Spinal cord (tissue), 10 donors: Measurements from ENCODE around the gene TCFL5. TPM values are rescaled to one million over a fixed set of nuclear protein-coding genes. Genes with fewer than 3 reads are reported as not detected.
A peak's percentile ranks its signal among the peaks of the same experiment; 100 is the strongest.

Source experiments
- DNase-seq, 6 donors: peaks; one replicate each; pipeline versions ENCODE4 v3.0.0 to v3.0.0-alpha.2; 2013 to 2015; ENCODE audit warnings: low spot score in 6 of 6, low read depth in 4 of 6
- H3K27ac ChIP-seq: one replicate; pipeline ENCODE4 v1.5.1; 2013; ENCODE audit warnings: low read depth, low read length, control low read depth
- H3K27me3 ChIP-seq: one replicate; pipeline ENCODE4 v1.6.1; 2013; ENCODE audit warnings: low read length; ENCODE audit not compliant: control insufficient read depth, insufficient read depth
- H3K36me3 ChIP-seq: one replicate; pipeline ENCODE4 v1.6.1; 2013; ENCODE audit warnings: low read length; ENCODE audit not compliant: control insufficient read depth, insufficient read depth
- H3K4me1 ChIP-seq: one replicate; pipeline ENCODE4 v1.6.1; 2013; ENCODE audit warnings: low read length; ENCODE audit not compliant: control insufficient read depth, insufficient read depth
- H3K4me3 ChIP-seq: one replicate; pipeline ENCODE4 v1.5.1; 2013; ENCODE audit warnings: low read depth, low read length, control low read depth
- H3K9me3 ChIP-seq: one replicate; pipeline ENCODE4 v1.6.1; 2013; ENCODE audit warnings: low read length; ENCODE audit not compliant: control insufficient read depth, insufficient read depth
- WGBS: methylation state at CpG from one replicate; pipeline ENCODE4 v1.1.5; 2013; ENCODE audit warnings: missing lambda C conversion rate; ENCODE audit not compliant: insufficient coverage; 5-methylcytosine and 5-hydroxymethylcytosine counted together
- polyA plus RNA-seq, 2 donors: library from polyadenylated mRNA; unstranded; fragments of 120-200 nt; gene quantifications; one replicate each; pipeline ENCODE4 v1.2.1, GENCODE V29; 2013; ENCODE audit not compliant: insufficient read length in 2 of 2
- total RNA-seq, 2 donors: library from RNA; depleted of rRNA in 1 of 2; stranded (reverse); fragments of 120-200 nt in 1 of 2; fragments of >200 nt in 1 of 2; gene quantifications; one replicate each; pipeline versions ENCODE4 v1.2.3 to v1.2.4, GENCODE V29; 2013 to 2014
- donor health status: healthy.

TCFL5 gene
- total and polyA plus RNA-seq, 4 donors = 12.3 to 16.3 (median 14.3) TPM

GRCh38 chr20:62806383-62807050 lies 55.1 kb downstream of the TCFL5 start:
- peaks cover 49% of the 10 kb centered on the region for H3K4me1 ChIP-seq
- no peaks in the 10 kb centered on the region for H3K27me3 ChIP-seq
- H3K27ac ChIP-seq = no peak overlapping the region
- H3K4me3 ChIP-seq = peak overlapping the region; percentile 45
- WGBS = 78% methylated on average over 10 of the region's 11 CpGs
- H3K9me3 ChIP-seq = no peaks in the 10 kb centered on the region
- H3K36me3 ChIP-seq = peaks cover 66% of the 10 kb centered on the region
- no peak for DNase-seq

GRCh38 chr20:62805711-62806382 lies 55.8 kb downstream of the TCFL5 start:
- H3K4me3 ChIP-seq = peak overlapping the region; percentile 45
- no peaks in the 10 kb centered on the region for H3K9me3 ChIP-seq
- H3K27me3 ChIP-seq = no peaks in the 10 kb centered on the region
- 29% methylated on average over 22 of the region's 25 CpGs for WGBS
- H3K4me1 ChIP-seq = peaks cover 49% of the 10 kb centered on the region
- DNase-seq = no peak
- H3K27ac ChIP-seq = no peak overlapping the region
- peaks cover 66% of the 10 kb centered on the region for H3K36me3 ChIP-seq

GRCh38 chr20:62805155-62805710 lies 56.4 kb downstream of the TCFL5 start:
- Histone ChIP-seq H3K4me1 (peaks cover 49% of the 10 kb centered on the region), H3K27ac (no peak overlapping the region), H3K9me3 (no peaks in the 10 kb centered on the region), H3K4me3 (peak overlapping the region; percentile 55), H3K36me3 (peaks cover 65% of the 10 kb centered on the region), H3K27me3 (no peaks in the 10 kb centered on the region)
- DNase-seq = no peak
- WGBS = 0% methylated on average over 54 of the region's 58 CpGs

GRCh38 chr20:62804627-62805154 lies 56.9 kb downstream of the TCFL5 start, which contains the start of gene OGFR:
OGFR (plus strand) TSS chr20:62804835; CDS start chr20:62804860, 25 bp downstream.
- Histone ChIP-seq H3K4me3 (peak within 1 kb of the TSS; percentile 55), H3K27me3 (no peaks in the 10 kb centered on the region), H3K9me3 (no peaks in the 10 kb centered on the region), H3K36me3 (peaks cover 65% of the 10 kb centered on the region), H3K4me1 (peaks cover 49% of the 10 kb centered on the region), H3K27ac (peak within 1 kb of the TSS; percentile 45)
- DNase-seq = peak in 2 of 6 donors; percentile 87 to 89
- WGBS = under 1% methylated on average over 63 of the region's 77 CpGs

- Histone ChIP-seq H3K4me3 (peak overlapping the region; percentile 35), H3K27ac (peak overlapping the region; percentile 45), H3K4me1 (peaks cover 49% of the 10 kb centered on the region), H3K36me3 (peaks cover 65% of the 10 kb centered on the region), H3K27me3 (no peaks in the 10 kb centered on the region), H3K9me3 (no peaks in the 10 kb centered on the region)
- 17% methylated on average over 10 of the region's 25 CpGs for WGBS
- peak in 1 of 6 donors; percentile 44 for DNase-seq
Measured at GRCh38 chr20:62804021-62804626, 57.5 kb downstream of the TCFL5 start.

DNA sequence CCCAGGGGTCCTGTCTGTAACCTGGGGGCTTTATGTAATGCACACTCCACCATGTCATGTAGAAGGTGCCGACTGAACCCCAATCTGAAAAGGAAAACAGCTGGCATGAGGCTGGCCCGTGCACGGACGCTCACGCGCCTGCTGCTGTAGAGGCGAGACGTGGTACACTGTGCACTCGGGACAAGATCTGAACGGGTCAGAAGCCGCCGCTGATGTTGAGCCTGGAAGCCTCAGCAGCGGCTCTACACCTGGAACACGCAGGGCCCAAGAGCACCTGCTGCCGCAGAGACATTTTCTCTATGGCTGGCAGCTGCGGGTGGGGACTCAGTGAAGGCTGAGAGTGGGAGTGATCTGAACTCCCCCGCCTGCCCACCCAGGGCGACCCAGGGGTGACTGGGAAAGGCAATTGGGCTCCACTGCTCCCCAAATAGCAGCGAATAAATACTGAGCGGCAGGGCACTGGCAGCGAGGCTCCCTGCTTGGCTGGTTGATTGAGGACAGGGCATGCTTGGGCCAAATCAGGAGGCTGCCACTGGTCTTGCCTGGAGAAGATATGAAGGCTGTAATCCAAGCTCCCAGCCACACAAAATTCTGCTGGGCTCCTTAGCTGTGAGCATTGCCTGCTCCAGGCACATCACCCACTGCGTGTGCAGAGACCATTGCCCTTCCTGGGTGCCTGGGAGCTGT lies 59.5 kb downstream of the TCFL5 start:
- peaks cover 43% of the 10 kb centered on the region for H3K4me1 ChIP-seq
- H3K36me3 ChIP-seq = peaks cover 68% of the 10 kb centered on the region
- no peaks in the 10 kb centered on the region for H3K9me3 ChIP-seq
- no peak overlapping the region for H3K4me3 ChIP-seq
- H3K27me3 ChIP-seq = no peaks in the 10 kb centered on the region
- DNase-seq = no peak
- WGBS = 83% methylated on average over 21 of the region's 22 CpGs
- no peak overlapping the region for H3K27ac ChIP-seq

DNA sequence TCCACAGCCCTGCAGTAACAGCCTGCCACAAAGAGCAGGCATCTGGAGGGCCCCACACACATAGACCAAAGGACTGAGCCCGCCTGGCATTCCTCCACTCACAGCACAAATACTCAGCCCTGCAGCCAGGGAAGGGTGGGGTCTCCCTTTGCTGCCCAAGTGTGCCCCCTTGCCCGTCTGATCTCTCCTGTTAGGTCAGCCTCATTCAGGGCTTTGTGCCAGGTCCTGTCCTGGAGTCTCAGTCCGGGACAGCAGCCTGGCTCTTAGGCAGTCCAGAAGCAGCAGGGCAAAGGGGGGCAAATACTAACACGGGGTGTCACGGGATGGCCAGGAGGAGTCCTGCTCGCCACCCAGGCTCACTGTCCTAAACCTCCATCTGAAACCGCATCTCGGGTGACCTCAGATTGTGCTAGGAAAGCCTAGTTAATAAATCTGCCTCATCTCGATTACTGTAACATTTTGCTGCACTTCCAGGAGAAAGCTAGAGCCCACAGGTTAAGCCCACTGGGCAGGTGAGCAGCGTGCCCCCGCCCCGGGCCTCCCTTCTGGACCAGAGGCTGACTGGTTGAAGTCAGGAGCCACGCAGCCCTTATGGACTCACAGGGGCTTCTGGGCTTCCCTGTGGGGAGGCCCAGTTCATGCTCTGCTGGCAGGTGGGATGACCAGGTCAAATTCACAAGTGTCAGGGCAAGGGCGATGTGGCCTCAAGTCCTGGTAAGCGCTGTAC lies 60.2 kb downstream of the TCFL5 start:
- Histone ChIP-seq H3K4me3 (no peak overlapping the region), H3K9me3 (no peaks in the 10 kb centered on the region)

DNA sequence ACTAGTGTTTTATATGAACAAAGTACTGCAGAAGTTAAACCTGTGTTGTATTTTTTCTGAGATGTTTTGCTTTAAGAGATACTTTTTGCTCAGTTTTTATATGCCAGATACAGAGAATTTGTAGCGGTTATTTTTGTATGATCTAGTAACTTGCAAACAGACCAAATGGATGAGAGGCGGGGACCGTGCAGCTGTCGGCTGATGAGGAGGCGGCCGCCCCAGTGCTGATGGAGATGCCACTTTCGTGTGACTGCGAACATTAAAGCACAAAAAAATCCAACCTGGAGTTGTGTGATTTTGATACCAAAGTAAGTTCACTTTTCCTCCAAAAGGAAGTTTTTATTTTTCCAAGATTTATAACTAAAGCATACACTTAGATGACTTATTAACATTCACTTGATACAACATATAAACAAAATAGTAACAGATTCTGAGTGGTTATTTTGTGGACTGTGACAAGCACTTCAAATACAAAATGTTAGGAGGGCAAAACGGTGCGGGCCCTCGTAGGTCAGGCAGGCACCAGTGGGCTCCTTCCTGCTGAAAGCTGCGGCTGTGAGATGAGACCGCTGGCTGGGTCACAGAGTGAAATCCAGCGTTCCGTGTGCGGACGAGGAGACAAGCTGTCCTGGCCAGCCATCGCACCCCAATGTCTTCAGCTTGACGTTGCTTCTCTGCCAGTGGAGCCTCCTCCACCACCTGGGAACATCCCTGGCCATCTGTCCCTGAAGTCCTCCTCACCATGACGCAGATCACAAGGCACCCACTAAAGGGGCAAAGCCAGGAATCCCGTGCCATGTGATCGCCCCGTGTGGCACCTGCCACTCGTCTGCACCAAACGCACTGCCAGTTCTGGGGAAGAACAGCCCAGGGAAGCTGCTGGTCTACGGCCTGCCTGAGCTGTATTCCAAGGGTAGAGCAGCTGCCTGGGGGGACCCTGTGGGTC lies 61.0 kb downstream of the TCFL5 start:
- Histone ChIP-seq H3K9me3 (no peaks in the 10 kb centered on the region), H3K27me3 (no peaks in the 10 kb centered on the region), H3K4me1 (peaks cover 36% of the 10 kb centered on the region), H3K36me3 (peaks cover 55% of the 10 kb centered on the region), H3K27ac (no peak overlapping the region), H3K4me3 (no peak overlapping the region)
- DNase-seq = no peak
- 80% methylated on average over 21 of the region's 26 CpGs for WGBS

More for the DNA sequence above, 60.2 kb downstream of the TCFL5 start:
- no peak for DNase-seq
- Histone ChIP-seq H3K4me1 (peaks cover 40% of the 10 kb centered on the region), H3K27me3 (no peaks in the 10 kb centered on the region), H3K36me3 (peaks cover 63% of the 10 kb centered on the region), H3K27ac (no peak overlapping the region)
- 89% methylated on average over 15 of the region's 15 CpGs for WGBS
